Kasumi-1 (cell line): ENCODE measurements around the gene CST9.
"Not testable (repeated sequence)": the region's sequence is repeated elsewhere in the genome, so short reads cannot be mapped to it uniquely, and the experiment has no call there.

ENCODE experiments used
- DNase-seq, 2 experiments: peaks; one replicate each; lab custom pipeline; 2025; lab: John Stamatoyannopoulos, UW

The CST9 gene

GRCh38 chr20:23623666-23624323 lies 18.1 kb upstream of the CST9 start:
- no peak for DNase-seq

GRCh38 chr20:23622839-23623343 lies 17.2 kb upstream of the CST9 start:
- DNase-seq = no peak

GRCh38 chr20:23622401-23622800 lies 16.7 kb upstream of the CST9 start:
- DNase-seq = not testable (repeated sequence)

GRCh38 chr20:23620670-23621386 lies 15.1 kb upstream of the CST9 start:
- DNase-seq = not testable (repeated sequence)

GRCh38 chr20:23614163-23614562 lies 8.4 kb upstream of the CST9 start:
- no peak for DNase-seq

GRCh38 chr20:23613676-23614075 lies 8.0 kb upstream of the CST9 start:
- DNase-seq = no peak

GRCh38 chr20:23612396-23612795 lies 6.7 kb upstream of the CST9 start:
- no peak for DNase-seq

GRCh38 chr20:23609486-23610109 lies 3.9 kb upstream of the CST9 start:
- DNase-seq = no peak

GRCh38 chr20:23608251-23608846 lies 2.6 kb upstream of the CST9 start:
- no peak for DNase-seq

- DNase-seq = no peak
These were observed 2.0 kb upstream of the CST9 start for GRCh38 chr20:23607497-23608245.

- peak; percentile 31 to 53 for DNase-seq
These were observed 934 bp upstream of the CST9 start for GRCh38 chr20:23606652-23607049.

- DNase-seq = no peak
These were observed 1.4 kb downstream of the CST9 start for GRCh38 chr20:23604306-23604705.

GRCh38 chr20:23603321-23603720 lies 2.4 kb downstream of the CST9 start:
- DNase-seq = no peak

GRCh38 chr20:23602699-23603098 lies 3.0 kb downstream of the CST9 start:
- DNase-seq = no peak

GRCh38 chr20:23602241-23602640 lies 3.5 kb downstream of the CST9 start:
- DNase-seq = no peak

- no peak for DNase-seq
These were observed 4.0 kb downstream of the CST9 start for GRCh38 chr20:23601715-23602114.

- DNase-seq = no peak
These were observed 7.2 kb downstream of the CST9 start for GRCh38 chr20:23598481-23598880.

GRCh38 chr20:23596579-23597250 lies 9.0 kb downstream of the CST9 start:
- DNase-seq = no peak

GRCh38 chr20:23595941-23596340 lies 9.8 kb downstream of the CST9 start:
- DNase-seq = no peak

- peak in 1 of 2 experiments; percentile 15 for DNase-seq
These were observed 17.0 kb downstream of the CST9 start for GRCh38 chr20:23588434-23589403.
